HG03354 (cell line): ENCODE data around the gene NAB2.

Experiments
- ATAC-seq: cut with Tn5 transposase; IDR thresholded peaks from one replicate; pipeline ENCODE4 v1.9.1; 2021; ENCODE audit warnings: mild to moderate bottlenecking; ENCODE audit not compliant: unreplicated experiment, poor library complexity, severe bottlenecking

Gene NAB2

GRCh38 chr12:57129321-57129842 is 40.5 kb downstream of the NAB2 start:
- no peak for ATAC-seq

- no peak for ATAC-seq
These were observed 41.0 kb downstream of the NAB2 start for GRCh38 chr12:57129889-57130288.

- ATAC-seq, result no peak
These were observed 42.0 kb downstream of the NAB2 start for GRCh38 chr12:57130941-57131340.

- ATAC-seq, result no peak
These were observed 43.2 kb downstream of the NAB2 start for GRCh38 chr12:57131896-57132744.

- ATAC-seq, result no peak
These were observed 44.2 kb downstream of the NAB2 start for GRCh38 chr12:57133013-57133569.

GRCh38 chr12:57133916-57134315 is 45.0 kb downstream of the NAB2 start:
- no peak for ATAC-seq

- no peak for ATAC-seq
These were observed 46.0 kb downstream of the NAB2 start for GRCh38 chr12:57134949-57135348.

- ATAC-seq, result no peak
These were observed 46.8 kb downstream of the NAB2 start for GRCh38 chr12:57135527-57136326.

- ATAC-seq, result no peak
These were observed 49.8 kb downstream of the NAB2 start for GRCh38 chr12:57138526-57139272.

GRCh38 chr12:57139796-57140649 is 51.1 kb downstream of the NAB2 start:
- ATAC-seq, result no peak

GRCh38 chr12:57141249-57141648 is 52.3 kb downstream of the NAB2 start:
- no peak for ATAC-seq

GRCh38 chr12:57142121-57142520 is 53.2 kb downstream of the NAB2 start:
- no peak for ATAC-seq

GRCh38 chr12:57142727-57143126 is 53.8 kb downstream of the NAB2 start:
- no peak for ATAC-seq

GRCh38 chr12:57143454-57143853 is 54.5 kb downstream of the NAB2 start:
- ATAC-seq, result no peak
